Skeletal muscle tissue (tissue), 4 donors: ENCODE measurements around the gene SRL. TPM values are rescaled to one million over a fixed set of nuclear protein-coding genes. Genes with fewer than 3 reads are reported as not detected.
"Not testable (repeated sequence)": the region's sequence is repeated elsewhere in the genome, so short reads cannot be mapped to it uniquely, and the experiment has no call there.

Experiments used
- H3K27ac ChIP-seq: one replicate; pipeline ENCODE4 v1.7.0; 2013; ENCODE audit warnings: mild to moderate bottlenecking, low read depth, low read length, inconsistent platforms
- H3K27me3 ChIP-seq, 3 donors: one replicate each; pipeline ENCODE4 v1.7.0; 2013; ENCODE audit warnings: low read length in 3 of 3; ENCODE audit not compliant: control insufficient read depth in 3 of 3, insufficient read depth in 3 of 3
- H3K36me3 ChIP-seq, 3 donors: one replicate each; pipeline ENCODE4 v1.7.0; 2013; ENCODE audit warnings: low read length in 3 of 3; ENCODE audit not compliant: control insufficient read depth in 3 of 3, insufficient read depth in 3 of 3
- H3K4me1 ChIP-seq, 3 donors: one replicate each; pipeline ENCODE4 v1.7.0; 2013; ENCODE audit warnings: low read length in 3 of 3, mild to moderate bottlenecking in 3 of 3; ENCODE audit not compliant: control insufficient read depth in 3 of 3, insufficient read depth in 3 of 3
- H3K4me3 ChIP-seq, 3 donors: one replicate each; pipeline ENCODE4 v1.7.0; 2013; ENCODE audit warnings: low read length in 3 of 3
- H3K9ac ChIP-seq, 3 donors: one replicate each; pipeline ENCODE4 v1.7.0; 2013; ENCODE audit warnings: low read length in 3 of 3, mild to moderate bottlenecking in 3 of 3, moderate library complexity in 2 of 3, low read depth in 1 of 3
- H3K9me3 ChIP-seq, 3 donors: one replicate each; pipeline ENCODE4 v1.7.0; 2013; ENCODE audit warnings: low read length in 3 of 3; ENCODE audit not compliant: control insufficient read depth in 3 of 3
- total RNA-seq: library from RNA; depleted of rRNA; stranded (reverse); fragments of >200 nt; gene quantifications from one replicate; pipeline ENCODE4 v1.2.3, GENCODE V29; 2014
- donor health status: Osteomylitis.

The SRL gene
- total RNA-seq, 1 donor from 2014 or later, result 230 TPM

DNA sequence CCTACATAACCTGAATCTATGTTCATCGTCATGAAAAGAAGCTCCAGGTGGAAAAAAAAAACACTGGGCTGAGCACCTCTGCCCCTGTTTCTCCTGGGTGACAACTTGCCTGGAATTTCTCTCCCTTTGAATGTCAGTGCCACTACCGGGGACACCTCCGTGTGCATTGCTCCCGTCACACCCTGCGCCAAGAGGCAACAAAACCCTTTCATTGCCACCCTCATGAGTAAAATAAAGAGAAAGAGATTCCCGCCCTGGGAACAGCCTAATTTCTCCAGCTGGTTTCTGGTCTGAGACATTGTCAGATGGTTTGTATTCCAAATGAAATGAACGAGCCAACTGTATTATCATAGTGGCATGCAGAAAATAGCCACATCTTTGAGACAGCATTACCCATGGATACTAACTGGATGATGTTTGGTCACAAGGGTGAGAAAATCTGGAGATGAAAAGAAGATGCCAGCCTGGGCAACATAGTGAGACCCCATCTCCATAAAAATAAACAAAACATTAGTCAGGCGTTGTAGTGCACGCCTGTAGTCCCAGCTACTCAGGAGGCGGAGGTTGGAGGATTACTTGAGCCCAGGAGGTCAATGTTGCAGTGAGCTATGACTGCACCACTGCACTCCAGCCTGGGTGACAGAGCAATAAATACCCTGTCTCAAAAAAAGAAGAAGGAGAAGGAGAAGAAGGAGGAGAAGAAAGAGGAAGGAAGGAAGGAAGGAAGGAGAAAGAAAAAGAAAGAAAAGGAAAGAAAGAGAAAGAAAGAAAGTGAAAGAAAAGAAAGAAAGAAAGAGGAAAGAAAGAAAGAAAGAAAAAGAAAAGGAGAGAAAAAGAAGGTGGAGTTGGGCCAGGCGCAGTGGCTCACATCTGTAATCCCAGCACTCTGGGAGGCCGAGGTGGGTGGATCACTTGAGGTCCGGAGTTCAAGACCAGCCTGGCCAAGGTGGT, 83.5 kb downstream of the SRL start:
- Histone ChIP-seq H3K27me3 (no peaks in the 10 kb centered on the region), H3K9me3 (no peaks in the 10 kb centered on the region), H3K27ac (no peak overlapping the region), H3K9ac (no peak overlapping the region), H3K36me3 (no peaks in the 10 kb centered on the region), H3K4me3 (no peak overlapping the region), H3K4me1 (no peaks in the 10 kb centered on the region)

DNA sequence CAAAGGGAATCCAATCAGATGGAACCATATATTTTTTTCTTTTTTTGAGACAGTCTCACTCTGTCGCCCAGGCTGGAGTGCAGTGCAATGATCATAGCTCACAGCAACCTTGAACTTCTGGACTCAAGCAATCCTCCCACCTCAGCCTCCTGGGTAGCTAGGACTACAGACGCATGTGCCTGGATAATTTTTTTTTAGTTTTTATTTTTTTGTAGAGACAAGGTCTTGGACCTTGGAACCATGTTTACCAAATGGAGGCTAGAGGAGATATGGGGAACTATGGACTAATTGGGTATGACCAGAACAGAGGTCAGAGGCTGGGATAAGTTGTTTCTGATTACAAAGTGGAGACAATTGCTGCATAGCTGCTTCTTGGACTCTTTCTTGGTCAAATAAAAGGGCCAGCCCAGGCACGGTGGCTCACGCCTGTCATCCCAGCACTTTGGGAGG, 84.5 kb downstream of the SRL start:
- no peaks in the 10 kb centered on the region for H3K36me3 ChIP-seq
- H3K27me3 ChIP-seq, result no peaks in the 10 kb centered on the region
- no peak overlapping the region for H3K27ac ChIP-seq
- H3K4me1 ChIP-seq, result no peaks in the 10 kb centered on the region
- H3K9ac ChIP-seq, result no peak overlapping the region
- H3K4me3 ChIP-seq, result no peak overlapping the region
- no peaks in the 10 kb centered on the region for H3K9me3 ChIP-seq

DNA sequence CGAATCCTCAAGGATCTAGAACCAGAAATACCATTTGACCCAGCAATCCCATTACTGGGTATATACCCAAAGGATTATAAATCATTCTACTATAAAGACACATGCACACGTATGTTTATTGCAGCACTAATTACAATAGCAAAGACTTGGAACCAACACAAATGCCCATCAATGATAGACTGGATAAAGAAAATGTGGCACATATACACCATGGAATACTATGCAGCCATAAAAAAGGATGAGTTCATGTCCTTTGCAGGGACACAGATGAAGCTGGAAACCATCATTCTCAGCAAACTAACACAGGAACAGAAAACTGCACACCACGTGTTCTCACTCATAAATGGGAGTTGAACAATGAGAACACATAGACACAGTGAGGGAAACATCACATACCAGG, 85.4 kb downstream of the SRL start:
- H3K4me1 ChIP-seq, H3K27me3 ChIP-seq, H3K9ac ChIP-seq, H3K27ac ChIP-seq, H3K4me3 ChIP-seq, H3K36me3 ChIP-seq, H3K9me3 ChIP-seq: not testable (repeated sequence)

DNA sequence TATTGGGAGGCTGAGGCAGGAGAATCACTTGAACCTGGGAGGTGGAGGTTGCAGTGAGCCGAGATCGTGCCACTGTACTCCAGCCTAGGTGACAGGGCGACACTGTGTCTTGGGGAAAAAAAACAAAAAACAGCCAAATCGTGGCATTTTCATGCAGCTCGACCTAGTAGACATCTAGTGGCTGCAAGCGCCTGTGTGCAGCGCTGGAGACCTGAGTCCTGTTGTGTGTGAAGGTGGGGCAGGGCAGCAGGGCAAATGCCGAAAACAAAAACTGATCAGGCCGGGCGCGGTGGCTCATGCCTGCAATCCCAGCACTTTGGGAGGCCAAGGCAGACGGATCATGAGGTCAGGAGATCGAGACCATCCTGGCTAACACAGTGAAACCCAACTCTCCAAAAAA, 88.5 kb downstream of the SRL start:
- not testable (repeated sequence) for H3K27me3 ChIP-seq, H3K27ac ChIP-seq, H3K4me3 ChIP-seq, H3K36me3 ChIP-seq, H3K4me1 ChIP-seq, H3K9me3 ChIP-seq, H3K9ac ChIP-seq

DNA sequence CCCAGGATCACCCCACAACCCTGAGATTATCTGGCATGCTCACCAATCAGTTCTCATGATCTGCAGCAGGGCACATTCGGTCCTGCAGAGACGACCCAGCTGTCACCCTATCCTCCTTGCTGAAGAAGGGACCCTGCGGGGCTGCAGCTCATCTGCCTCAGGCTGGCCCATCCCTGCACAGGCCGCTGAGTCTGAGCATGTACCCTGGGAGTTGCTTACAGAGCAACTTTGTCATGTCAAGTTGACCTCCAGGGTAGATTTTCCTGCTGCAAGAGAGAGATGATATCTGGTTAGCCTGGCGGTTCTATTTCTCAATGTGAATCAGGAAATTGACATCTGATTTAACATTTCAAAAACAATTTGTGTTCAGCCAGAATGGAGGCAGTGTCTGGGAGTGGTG, 89.6 kb downstream of the SRL start:
- Histone ChIP-seq H3K27ac (no peak overlapping the region), H3K9ac (no peak overlapping the region), H3K9me3 (no peaks in the 10 kb centered on the region), H3K4me1 (no peaks in the 10 kb centered on the region), H3K27me3 (no peaks in the 10 kb centered on the region), H3K36me3 (no peaks in the 10 kb centered on the region), H3K4me3 (no peak overlapping the region)

DNA sequence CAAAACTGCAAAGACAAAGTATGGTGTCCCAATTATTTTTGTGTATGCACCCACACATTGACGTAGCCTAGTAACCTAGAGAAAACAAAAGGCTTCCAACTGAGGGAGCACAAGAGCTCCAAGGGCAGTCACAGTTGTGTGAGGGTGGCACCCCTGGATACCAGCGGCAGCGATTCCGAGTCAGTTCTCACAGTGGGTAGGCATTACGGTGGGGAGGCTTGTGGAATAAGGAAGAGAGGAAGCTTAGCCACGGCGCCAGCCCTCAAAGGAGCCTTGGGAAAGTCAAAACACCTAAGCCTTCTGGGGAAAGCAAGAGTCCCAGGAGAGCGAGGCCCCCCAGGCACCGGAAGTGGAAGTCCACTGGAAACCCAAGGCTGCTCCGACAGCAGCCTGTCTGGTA, 94.6 kb downstream of the SRL start:
- H3K9ac ChIP-seq, result no peak overlapping the region
- H3K27ac ChIP-seq, result no peak overlapping the region
- no peaks in the 10 kb centered on the region for H3K4me1 ChIP-seq
- no peaks in the 10 kb centered on the region for H3K27me3 ChIP-seq
- H3K36me3 ChIP-seq, result no peaks in the 10 kb centered on the region
- no peak overlapping the region for H3K4me3 ChIP-seq
- H3K9me3 ChIP-seq, result no peaks in the 10 kb centered on the region

DNA sequence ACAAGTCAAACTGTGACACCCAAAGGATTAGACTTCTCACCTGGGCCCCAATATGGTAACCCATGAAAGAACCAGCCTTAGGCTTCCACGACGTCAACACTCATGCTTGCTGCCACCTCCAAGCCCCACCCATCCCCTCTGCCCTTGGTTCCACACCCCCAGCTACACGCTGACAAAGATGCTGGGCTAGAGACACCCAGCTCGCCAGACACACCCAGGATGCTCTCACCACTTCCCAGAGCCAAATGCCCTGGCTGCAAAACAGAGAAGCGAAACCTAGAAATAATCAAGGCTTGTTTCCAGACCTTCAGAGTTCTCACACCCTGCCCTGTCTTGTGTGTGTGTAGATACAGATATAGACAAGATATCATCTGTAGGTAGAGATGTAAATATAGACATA, 99.6 kb downstream of the SRL start:
- Histone ChIP-seq H3K36me3 (no peaks in the 10 kb centered on the region), H3K9ac (no peak overlapping the region), H3K27me3 (no peaks in the 10 kb centered on the region), H3K4me1 (no peaks in the 10 kb centered on the region), H3K4me3 (no peak overlapping the region), H3K9me3 (no peaks in the 10 kb centered on the region), H3K27ac (no peak overlapping the region)

DNA sequence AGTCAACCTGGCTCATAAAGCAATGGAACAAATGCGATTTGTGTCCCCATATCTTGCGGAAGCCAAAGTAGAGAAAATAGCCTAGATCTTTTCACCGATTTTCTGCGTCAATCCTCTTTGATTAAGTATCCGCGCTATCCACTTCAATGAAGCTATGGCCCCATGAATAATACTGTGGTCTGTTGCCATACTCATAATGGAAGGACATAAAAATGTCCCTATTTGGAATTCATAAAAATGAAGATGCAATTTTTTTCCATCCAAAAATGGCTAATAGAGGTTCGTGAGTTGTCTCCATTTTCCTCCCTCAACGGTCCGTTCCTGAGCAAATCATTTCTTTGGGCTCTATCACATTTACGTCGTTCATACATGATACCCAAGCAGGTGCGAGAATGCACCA, 100.3 kb downstream of the SRL start:
- no peak overlapping the region for H3K9ac ChIP-seq
- H3K36me3 ChIP-seq, result no peaks in the 10 kb centered on the region
- no peaks in the 10 kb centered on the region for H3K9me3 ChIP-seq
- no peak overlapping the region for H3K4me3 ChIP-seq
- no peaks in the 10 kb centered on the region for H3K4me1 ChIP-seq
- H3K27ac ChIP-seq, result no peak overlapping the region
- H3K27me3 ChIP-seq, result no peaks in the 10 kb centered on the region

DNA sequence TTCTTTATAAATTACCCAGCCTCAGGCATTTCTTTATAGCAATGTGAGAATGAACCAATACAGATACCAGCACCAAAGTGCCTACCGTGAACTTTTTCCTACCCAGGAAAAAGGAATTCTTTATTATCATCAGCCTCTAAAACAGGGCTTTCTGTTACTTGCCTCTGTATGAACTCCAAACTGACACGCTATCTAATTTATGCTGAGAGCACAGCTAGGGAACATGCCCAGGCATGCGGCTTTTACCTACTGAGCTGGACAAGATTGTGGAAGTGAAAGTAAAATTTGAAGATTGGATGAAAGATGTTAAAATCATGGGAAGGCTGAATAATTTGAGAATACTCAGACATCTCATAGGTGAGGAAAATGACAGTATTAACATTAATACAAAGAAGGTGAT, 101.2 kb downstream of the SRL start:
- no peak overlapping the region for H3K9ac ChIP-seq
- H3K27ac ChIP-seq, result no peak overlapping the region
- no peaks in the 10 kb centered on the region for H3K36me3 ChIP-seq
- H3K9me3 ChIP-seq, result no peaks in the 10 kb centered on the region
- no peaks in the 10 kb centered on the region for H3K27me3 ChIP-seq
- no peak overlapping the region for H3K4me3 ChIP-seq
- no peaks in the 10 kb centered on the region for H3K4me1 ChIP-seq

DNA sequence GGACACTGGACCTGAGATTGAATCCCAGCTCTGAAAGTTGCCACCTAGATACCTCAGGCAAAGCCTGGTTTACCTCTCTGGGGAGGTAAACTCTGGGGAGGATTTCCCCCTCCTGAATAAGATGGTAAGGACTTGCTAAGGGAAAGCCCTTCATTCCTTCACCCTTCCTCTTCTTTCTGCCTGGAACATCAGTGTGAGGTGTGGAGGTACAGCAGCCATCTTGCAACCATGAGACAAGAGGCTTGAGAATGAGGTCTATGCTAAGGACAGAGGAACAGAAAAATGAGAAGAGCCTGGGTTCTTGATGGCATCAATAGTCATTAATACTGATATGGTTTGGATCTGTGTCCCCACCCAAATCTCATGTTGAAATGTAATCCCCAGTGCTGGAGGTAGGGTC, 101.9 kb downstream of the SRL start:
- Histone ChIP-seq H3K4me3 (no peak overlapping the region), H3K27ac (no peak overlapping the region), H3K36me3 (no peaks in the 10 kb centered on the region), H3K4me1 (no peaks in the 10 kb centered on the region), H3K27me3 (no peaks in the 10 kb centered on the region), H3K9me3 (no peaks in the 10 kb centered on the region), H3K9ac (no peak overlapping the region)
